ENCODE measurements around the gene MSMP. TPM values are rescaled to one million over a fixed set of nuclear protein-coding genes. Genes with fewer than 3 reads are reported as not detected.

MSMP gene
- total RNA-seq, 1 donor from 2014 or later = not detected

GRCh38 chr9:35746583-35746982 is 7.5 kb downstream of the MSMP start:
- TF ChIP-seq, protein P1, sequence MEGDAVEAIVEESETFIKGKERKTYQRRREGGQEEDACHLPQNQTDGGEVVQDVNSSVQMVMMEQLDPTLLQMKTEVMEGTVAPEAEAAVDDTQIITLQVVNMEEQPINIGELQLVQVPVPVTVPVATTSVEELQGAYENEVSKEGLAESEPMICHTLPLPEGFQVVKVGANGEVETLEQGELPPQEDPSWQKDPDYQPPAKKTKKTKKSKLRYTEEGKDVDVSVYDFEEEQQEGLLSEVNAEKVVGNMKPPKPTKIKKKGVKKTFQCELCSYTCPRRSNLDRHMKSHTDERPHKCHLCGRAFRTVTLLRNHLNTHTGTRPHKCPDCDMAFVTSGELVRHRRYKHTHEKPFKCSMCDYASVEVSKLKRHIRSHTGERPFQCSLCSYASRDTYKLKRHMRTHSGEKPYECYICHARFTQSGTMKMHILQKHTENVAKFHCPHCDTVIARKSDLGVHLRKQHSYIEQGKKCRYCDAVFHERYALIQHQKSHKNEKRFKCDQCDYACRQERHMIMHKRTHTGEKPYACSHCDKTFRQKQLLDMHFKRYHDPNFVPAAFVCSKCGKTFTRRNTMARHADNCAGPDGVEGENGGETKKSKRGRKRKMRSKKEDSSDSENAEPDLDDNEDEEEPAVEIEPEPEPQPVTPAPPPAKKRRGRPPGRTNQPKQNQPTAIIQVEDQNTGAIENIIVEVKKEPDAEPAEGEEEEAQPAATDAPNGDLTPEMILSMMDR (conservative IDR thresholded peaks at IDR 0.05; ENCODE audit: low read depth, low read length) = no peak
- H3K4me3 ChIP-seq (ENCODE audit: low read depth, low read length) = peak overlapping the region; percentile 75
- no peak for DNase-seq (ENCODE audit: low read depth)

DNA sequence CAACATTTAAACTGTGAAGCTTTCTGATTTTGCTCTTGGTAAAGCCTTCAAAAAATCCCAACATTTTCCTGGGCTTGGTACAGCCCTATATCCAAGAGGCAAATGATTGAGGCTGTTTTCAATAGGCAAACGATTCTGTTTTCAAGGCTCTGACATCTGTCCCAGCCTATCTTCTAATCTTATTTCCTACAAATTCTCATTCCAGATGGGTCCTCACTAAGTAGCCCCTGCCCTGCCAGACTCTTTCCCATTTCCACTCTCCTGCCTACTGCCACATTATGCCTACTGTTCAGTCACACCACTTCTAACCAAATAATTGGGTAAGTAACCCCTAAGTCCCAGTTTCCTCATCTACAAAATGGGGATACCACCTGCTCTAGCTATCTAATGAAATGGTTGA is 8.5 kb downstream of the MSMP start:
- TF ChIP-seq, protein P1 (conservative IDR thresholded peaks at IDR 0.05; ENCODE audit: low read depth, low read length) = no peak
- H3K4me3 ChIP-seq (ENCODE audit: low read depth, low read length) = peak overlapping the region; percentile 75
- DNase-seq (ENCODE audit: low read depth) = no peak

GRCh38 chr9:35743880-35744518 is 10.1 kb downstream of the MSMP start:
- TF ChIP-seq, protein P1 (conservative IDR thresholded peaks at IDR 0.05; ENCODE audit: low read depth, low read length) = no peak
- no peak for DNase-seq (ENCODE audit: low read depth)
- no peak overlapping the region for H3K4me3 ChIP-seq (ENCODE audit: low read depth, low read length)

- no peak overlapping the region for H3K4me3 ChIP-seq (ENCODE audit: low read depth, low read length)
- DNase-seq (ENCODE audit: low read depth) = no peak
- TF ChIP-seq, protein P1 (conservative IDR thresholded peaks at IDR 0.05; ENCODE audit: low read depth, low read length) = no peak
Observed at GRCh38 chr9:35743452-35743851, 10.6 kb downstream of the MSMP start.

DNA sequence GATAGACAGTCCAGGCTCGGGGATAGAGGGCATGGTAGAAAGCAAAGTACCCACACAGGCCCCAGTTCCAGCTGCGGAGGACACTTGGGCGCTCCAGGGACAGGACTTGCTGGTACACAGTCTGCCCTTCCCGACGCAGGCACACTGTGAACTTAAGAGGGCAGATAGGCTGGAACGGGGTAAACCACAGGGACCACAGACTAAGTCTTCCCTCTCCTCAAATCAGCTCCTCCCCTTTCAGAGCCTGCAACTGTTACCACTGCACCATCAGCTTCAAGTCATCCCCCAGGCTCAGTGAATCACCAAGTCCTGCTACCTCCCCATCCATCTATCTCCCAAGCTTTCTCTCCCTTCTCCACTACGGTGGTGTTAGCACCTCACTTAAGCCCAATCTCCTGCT is 12.3 kb downstream of the MSMP start:
- H3K4me3 ChIP-seq (ENCODE audit: low read depth, low read length) = no peak overlapping the region
- no peak for DNase-seq (ENCODE audit: low read depth)

GRCh38 chr9:35740243-35740642 is 13.8 kb downstream of the MSMP start:
- TF ChIP-seq, protein P1 (conservative IDR thresholded peaks at IDR 0.05; ENCODE audit: low read depth, low read length) = no peak
- H3K4me3 ChIP-seq (ENCODE audit: low read depth, low read length) = no peak overlapping the region
- no peak for DNase-seq (ENCODE audit: low read depth)

More for the DNA sequence above, 12.3 kb downstream of the MSMP start:
- TF ChIP-seq, protein P1 (conservative IDR thresholded peaks at IDR 0.05; ENCODE audit: low read depth, low read length) = no peak

DNA sequence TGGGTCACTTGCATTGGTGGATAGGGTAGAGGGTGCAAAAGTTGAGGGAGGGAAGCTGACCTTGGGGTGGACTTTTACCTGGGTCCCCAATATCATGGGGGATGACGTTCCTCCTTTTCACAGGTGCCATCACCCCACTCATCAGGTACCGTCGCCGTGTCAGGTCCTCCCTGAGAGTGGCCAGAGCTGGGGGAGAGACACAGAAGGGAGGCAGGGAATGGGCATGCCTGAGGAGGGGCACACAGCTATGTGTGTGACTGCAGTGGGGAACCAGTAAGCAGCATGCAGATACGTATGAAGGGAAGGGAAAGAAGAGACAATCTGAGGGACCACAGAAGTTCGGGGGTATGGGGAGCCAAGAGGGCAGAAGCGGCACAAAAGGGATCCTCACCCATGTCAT is 15.2 kb downstream of the MSMP start:
- TF ChIP-seq, protein P1 (conservative IDR thresholded peaks at IDR 0.05; ENCODE audit: low read depth, low read length) = no peak
- H3K4me3 ChIP-seq (ENCODE audit: low read depth, low read length) = no peak overlapping the region
- no peak for DNase-seq (ENCODE audit: low read depth)

Measured in epithelial cell of proximal tubule (primary cell).